ENCODE results near the gene CTSF. TPM values are rescaled to one million over a fixed set of nuclear protein-coding genes. Genes with fewer than 3 reads are reported as not detected.
"Not testable (repeated sequence)": the region's sequence is repeated elsewhere in the genome, so short reads cannot be mapped to it uniquely, and the experiment has no call there.

The CTSF gene
- total and polyA plus RNA-seq, 4 experiments from 2014 or later: 13.3 to 31.7 (median 23.3) TPM

- peaks cover 11% of the 10 kb centered on the region for H3K36me3 ChIP-seq (ENCODE audit: insufficient read depth, low read length)
- no peak overlapping the region for H3K27ac ChIP-seq (ENCODE audit: low read depth, low read length)
- DNase-seq: no peak
- no peaks in the 10 kb centered on the region for H3K9me3 ChIP-seq (ENCODE audit: control insufficient read depth in 1 of 2, low read length in 2 of 2)
- Mint-ChIP-seq H3K36me3 (peaks cover 0 to 11% of the 10 kb centered on the region in 2 donors), H3K4me1 (peaks cover 6 to 13% (median 11%) of the 10 kb centered on the region in 4 donors), H3K27me3 (no peaks in the 10 kb centered on the region), H3K9me3 (no peaks in the 10 kb centered on the region), H3K4me3 (peak overlapping the region in 2 of 8 donors; percentile 43 to 59), H3K27ac (peak overlapping the region; percentile 18 to 85 (median 53))
- H3K4me3 ChIP-seq (ENCODE audit: low read length in 2 of 2): no peak overlapping the region
- H3K4me1 ChIP-seq (ENCODE audit: insufficient read depth, low read length): peaks cover 11% of the 10 kb centered on the region
- CTCF ChIA-PET (ENCODE audit: partially characterized antibody): interaction anchor here (0.6 to 1.4 kb wide), 3 partner anchors 15 to 19 kb away, joined by 3 to 5 read pairs (median 4); partner anchors contain the start of gene CCDC87
- intact Hi-C loops (cut with micrococcal nuclease): loop anchor here (1.0 kb wide), 1 partner anchor 60 kb away; no protein-coding TSS in a partner anchor
- no peaks in the 10 kb centered on the region for H3K27me3 ChIP-seq (ENCODE audit: insufficient read depth, low read length)
- POLR2A ChIA-PET (ENCODE audit: partially characterized antibody): interaction anchor here (1.2 kb wide), 1 partner anchor 9 kb away, joined by 3 read pairs; no protein-coding TSS in a partner anchor
Observed at GRCh38 chr11:66609721-66610617, 41.6 kb upstream of the CTSF start.

DNA sequence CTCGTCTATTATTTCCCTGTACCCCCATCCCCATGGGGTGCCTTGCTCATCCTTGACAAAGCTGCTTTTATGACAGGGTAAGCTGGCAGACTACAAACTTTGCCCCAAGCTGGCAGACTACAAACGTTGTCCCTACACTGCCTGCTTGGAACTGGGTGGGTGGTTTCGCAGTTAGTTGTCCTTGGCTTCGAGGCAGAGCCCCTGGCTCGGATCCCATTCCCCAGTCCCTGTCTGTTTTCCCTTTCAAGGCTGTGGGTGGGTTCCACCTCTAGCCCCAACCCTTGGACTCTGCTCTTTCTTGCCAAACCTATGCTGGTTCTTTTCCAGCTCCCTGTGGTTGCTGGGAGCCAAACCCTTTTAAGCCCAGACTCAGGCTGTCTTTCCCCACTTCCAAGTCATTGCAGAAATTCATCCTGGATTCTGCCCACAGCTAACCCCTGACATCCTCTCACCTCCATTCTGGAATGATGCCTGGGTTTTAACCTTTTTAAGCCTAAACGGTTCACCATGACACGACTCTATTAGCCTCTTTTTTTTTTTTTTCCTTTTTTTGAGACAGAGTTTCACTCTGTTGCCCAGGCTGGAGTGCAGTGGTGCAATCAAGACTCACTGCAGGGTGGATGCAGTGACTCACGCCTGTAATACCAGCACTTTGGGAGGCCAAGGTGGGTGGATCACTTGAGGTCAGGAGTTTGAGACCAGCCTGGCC, 38.9 kb upstream of the CTSF start:
- DNase-seq: no peak
- H3K9me3 Mint-ChIP-seq: no peaks in the 10 kb centered on the region
- no peaks in the 10 kb centered on the region for H3K27me3 Mint-ChIP-seq
- Histone ChIP-seq H3K9me3 (ENCODE audit: control insufficient read depth in 1 of 2, low read length in 2 of 2) (no peaks in the 10 kb centered on the region), H3K27ac (ENCODE audit: low read depth, low read length) (no peak overlapping the region), H3K4me1 (ENCODE audit: insufficient read depth, low read length) (peaks cover 11% of the 10 kb centered on the region), H3K4me3 (ENCODE audit: low read length in 2 of 2) (no peak overlapping the region), H3K36me3 (ENCODE audit: insufficient read depth, low read length) (peaks cover 18% of the 10 kb centered on the region), H3K27me3 (ENCODE audit: insufficient read depth, low read length) (no peaks in the 10 kb centered on the region)
- POLR2A ChIA-PET (ENCODE audit: partially characterized antibody): interaction anchor here (1.0 to 3.8 kb wide), 3 partner anchors 9 to 31 kb away, joined by 3 to 19 read pairs (median 8); partner anchors contain the start of genes RBM14 and RBM4
- CTCF ChIA-PET (ENCODE audit: partially characterized antibody): interaction anchor here (1.7 kb wide), 1 partner anchor 29 kb away, joined by 6 read pairs; no protein-coding TSS in a partner anchor
- H3K36me3 Mint-ChIP-seq: peaks cover 0 to 19% of the 10 kb centered on the region in 2 donors
- no peak overlapping the region for H3K4me3 Mint-ChIP-seq
- intact Hi-C loops (cut with micrococcal nuclease): no loop called here
- H3K27ac Mint-ChIP-seq: peak overlapping the region in 1 of 7 donors; percentile 83
- H3K4me1 Mint-ChIP-seq: peaks cover 6 to 13% (median 11%) of the 10 kb centered on the region in 4 donors

GRCh38 chr11:66606608-66607007, 38.2 kb upstream of the CTSF start:
- H3K27ac ChIP-seq (ENCODE audit: low read depth, low read length); H3K27me3 ChIP-seq (ENCODE audit: insufficient read depth, low read length); H3K27me3 Mint-ChIP-seq; intact Hi-C loops (cut with micrococcal nuclease); H3K9me3 ChIP-seq (ENCODE audit: control insufficient read depth in 1 of 2, low read length in 2 of 2); DNase-seq; H3K9me3 Mint-ChIP-seq; H3K4me3 Mint-ChIP-seq; H3K27ac Mint-ChIP-seq; H3K4me3 ChIP-seq (ENCODE audit: low read length in 2 of 2): not testable (repeated sequence)
- peaks cover 6 to 13% (median 11%) of the 10 kb centered on the region in 4 donors for H3K4me1 Mint-ChIP-seq
- CTCF ChIA-PET (ENCODE audit: partially characterized antibody): interaction anchor here (1.0 to 1.7 kb wide), 3 partner anchors 14 to 29 kb away, joined by 3 to 6 read pairs (median 6); partner anchors contain the start of genes CCDC87 and CCS
- peaks cover 0 to 23% of the 10 kb centered on the region in 2 donors for H3K36me3 Mint-ChIP-seq
- Histone ChIP-seq H3K36me3 (ENCODE audit: insufficient read depth, low read length) (peaks cover 20% of the 10 kb centered on the region), H3K4me1 (ENCODE audit: insufficient read depth, low read length) (peaks cover 11% of the 10 kb centered on the region)
- POLR2A ChIA-PET (ENCODE audit: partially characterized antibody): interaction anchor here (1.0 to 3.8 kb wide), 3 partner anchors 10 to 32 kb away, joined by 3 to 19 read pairs (median 8); partner anchors contain the start of genes RBM14 and RBM4

GRCh38 chr11:66604155-66604554, 35.7 kb upstream of the CTSF start:
- no peak overlapping the region for H3K27ac Mint-ChIP-seq
- intact Hi-C loops (cut with micrococcal nuclease): no loop called here
- no peaks in the 10 kb centered on the region for H3K4me1 Mint-ChIP-seq
- peaks cover 20% of the 10 kb centered on the region for H3K36me3 ChIP-seq (ENCODE audit: insufficient read depth, low read length)
- no peak overlapping the region for H3K4me3 Mint-ChIP-seq
- ChIA-PET POLR2A (ENCODE audit: partially characterized antibody) (interaction anchor here (3.8 kb wide), 1 partner anchor 12 kb away, joined by 19 read pairs; the partner anchor contains the start of gene RBM14), CTCF (ENCODE audit: partially characterized antibody) (no interaction called here)
- no peak overlapping the region for H3K4me3 ChIP-seq (ENCODE audit: low read length in 2 of 2)
- no peaks in the 10 kb centered on the region for H3K27me3 Mint-ChIP-seq
- H3K4me1 ChIP-seq (ENCODE audit: insufficient read depth, low read length): no peaks in the 10 kb centered on the region
- H3K9me3 ChIP-seq (ENCODE audit: control insufficient read depth in 1 of 2, low read length in 2 of 2): no peaks in the 10 kb centered on the region
- no peaks in the 10 kb centered on the region for H3K9me3 Mint-ChIP-seq
- H3K27ac ChIP-seq (ENCODE audit: low read depth, low read length): no peak overlapping the region
- peaks cover 0 to 31% of the 10 kb centered on the region in 2 donors for H3K36me3 Mint-ChIP-seq
- DNase-seq: no peak
- no peaks in the 10 kb centered on the region for H3K27me3 ChIP-seq (ENCODE audit: insufficient read depth, low read length)

DNA sequence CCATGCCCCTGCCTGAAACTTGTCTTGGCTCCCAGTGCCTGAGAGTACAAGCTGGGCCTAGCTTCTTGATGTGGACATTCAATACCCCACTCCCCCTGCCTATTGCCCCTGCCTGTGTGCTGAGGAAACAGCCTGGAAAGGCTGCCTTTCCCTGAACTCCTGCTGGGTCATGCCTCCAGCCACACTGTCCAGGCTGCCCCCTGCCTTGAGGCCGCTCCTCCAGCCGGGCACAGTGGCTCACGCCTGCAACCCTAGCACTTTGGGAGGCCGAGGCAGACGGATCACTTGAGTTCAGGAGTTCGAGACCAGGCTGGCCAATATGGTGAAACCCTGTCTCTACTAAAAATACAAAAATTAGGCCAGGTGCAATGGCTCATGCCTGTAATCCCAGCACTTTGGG, 34.7 kb upstream of the CTSF start:
- ChIA-PET CTCF (ENCODE audit: partially characterized antibody) (no interaction called here), POLR2A (ENCODE audit: partially characterized antibody) (interaction anchor here (0.8 to 2.4 kb wide), 2 partner anchors 14 to 40 kb away, joined by 3 to 8 read pairs; partner anchors contain the start of gene RBM14)
- Mint-ChIP-seq H3K27me3 (no peaks in the 10 kb centered on the region), H3K9me3 (no peaks in the 10 kb centered on the region), H3K36me3 (peaks cover 0 to 33% of the 10 kb centered on the region in 2 donors), H3K4me3 (no peak overlapping the region), H3K4me1 (no peaks in the 10 kb centered on the region), H3K27ac (peak overlapping the region in 1 of 7 donors; percentile 70)
- no peak for DNase-seq
- Histone ChIP-seq H3K9me3 (ENCODE audit: control insufficient read depth in 1 of 2, low read length in 2 of 2) (no peaks in the 10 kb centered on the region), H3K36me3 (ENCODE audit: insufficient read depth, low read length) (peaks cover 20% of the 10 kb centered on the region), H3K27ac (ENCODE audit: low read depth, low read length) (no peak overlapping the region), H3K27me3 (ENCODE audit: insufficient read depth, low read length) (no peaks in the 10 kb centered on the region), H3K4me1 (ENCODE audit: insufficient read depth, low read length) (no peaks in the 10 kb centered on the region), H3K4me3 (ENCODE audit: low read length in 2 of 2) (no peak overlapping the region)
- intact Hi-C loops (cut with micrococcal nuclease): no loop called here

DNA sequence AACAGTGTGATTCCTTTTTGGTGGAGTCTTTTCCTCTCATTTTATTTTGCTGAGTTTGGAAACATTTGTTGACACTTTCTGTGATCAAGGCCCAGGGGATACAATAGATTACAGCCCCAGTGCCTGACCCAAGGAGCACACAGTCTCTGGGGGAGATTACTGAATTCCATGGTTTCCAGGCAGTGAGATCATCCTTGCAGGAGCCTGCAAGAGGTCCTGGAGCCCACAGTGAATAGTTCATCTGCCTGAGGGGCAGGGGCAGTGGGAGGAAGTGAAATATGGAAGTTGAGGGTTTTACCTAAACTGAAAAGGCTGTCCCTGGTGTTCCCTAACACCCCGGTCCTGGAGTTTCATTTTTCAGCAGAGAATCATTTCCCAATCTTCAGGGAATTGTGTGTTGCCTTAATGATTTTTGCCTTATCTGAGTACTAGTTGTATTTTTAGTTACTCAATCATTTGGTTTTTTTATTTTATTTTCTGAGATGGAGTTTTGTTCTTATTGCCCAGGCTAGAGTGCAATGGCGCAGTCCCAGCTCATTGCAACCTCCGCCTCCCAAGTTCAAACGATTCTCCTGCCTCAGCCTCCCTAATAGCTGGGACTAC, 32.3 kb upstream of the CTSF start:
- peaks cover 0 to 28% of the 10 kb centered on the region in 2 donors for H3K36me3 Mint-ChIP-seq
- Histone ChIP-seq H3K9me3 (ENCODE audit: control insufficient read depth in 1 of 2, low read length in 2 of 2) (no peaks in the 10 kb centered on the region), H3K36me3 (ENCODE audit: insufficient read depth, low read length) (peaks cover 17% of the 10 kb centered on the region), H3K4me1 (ENCODE audit: insufficient read depth, low read length) (peaks cover 4% of the 10 kb centered on the region), H3K27me3 (ENCODE audit: insufficient read depth, low read length) (no peaks in the 10 kb centered on the region), H3K27ac (ENCODE audit: low read depth, low read length) (no peak overlapping the region), H3K4me3 (ENCODE audit: low read length in 2 of 2) (no peak overlapping the region)
- CTCF ChIA-PET (ENCODE audit: partially characterized antibody): interaction anchor here (1.5 to 1.6 kb wide), 2 partner anchors 8 to 78 kb away, joined by 3 to 6 read pairs; partner anchors contain the start of genes CCDC87 and RBM4B
- intact Hi-C loops (cut with micrococcal nuclease): no loop called here
- POLR2A ChIA-PET (ENCODE audit: partially characterized antibody): interaction anchor here (1.2 to 2.4 kb wide), 2 partner anchors 16 to 17 kb away, joined by 5 to 8 read pairs; partner anchors contain the start of gene RBM14
- no peak overlapping the region for H3K4me3 Mint-ChIP-seq
- peaks cover 0 to 5% (median 3%) of the 10 kb centered on the region in 4 donors for H3K4me1 Mint-ChIP-seq
- peak overlapping the region in 1 of 7 donors; percentile 64 for H3K27ac Mint-ChIP-seq
- DNase-seq: no peak
- no peaks in the 10 kb centered on the region for H3K27me3 Mint-ChIP-seq
- no peaks in the 10 kb centered on the region for H3K9me3 Mint-ChIP-seq

Measured in CD4-positive, alpha-beta memory T cell (primary cell).